Measurements from ENCODE around the gene VPS37D.
"Not testable (repeated sequence)": the region's sequence is repeated elsewhere in the genome, so short reads cannot be mapped to it uniquely, and the experiment has no call there.

Gene VPS37D

GRCh38 chr7:73646785-73647724, 20.6 kb upstream of the VPS37D start:
- no peak for DNase-seq

- no peak for DNase-seq
These were observed 19.7 kb upstream of the VPS37D start for GRCh38 chr7:73647725-73648592.

GRCh38 chr7:73648593-73649332, 18.9 kb upstream of the VPS37D start:
- DNase-seq: no peak

GRCh38 chr7:73649576-73649975, 18.1 kb upstream of the VPS37D start:
- no peak for DNase-seq

- DNase-seq: no peak
These were observed 17.1 kb upstream of the VPS37D start for GRCh38 chr7:73650524-73650923.

- no peak for DNase-seq
These were observed 15.1 kb upstream of the VPS37D start for GRCh38 chr7:73652541-73652949.

- not testable (repeated sequence) for DNase-seq
These were observed 12.3 kb upstream of the VPS37D start for GRCh38 chr7:73655309-73655708.

GRCh38 chr7:73659983-73660382, 7.6 kb upstream of the VPS37D start:
- no peak for DNase-seq

- not testable (repeated sequence) for DNase-seq
These were observed 7.0 kb upstream of the VPS37D start for GRCh38 chr7:73660594-73660993.

GRCh38 chr7:73663033-73663432, 4.6 kb upstream of the VPS37D start:
- DNase-seq: no peak

- DNase-seq: no peak
These were observed 663 bp downstream of the VPS37D start for GRCh38 chr7:73668103-73668885.

- no peak for DNase-seq
These were observed 1.2 kb downstream of the VPS37D start for GRCh38 chr7:73668886-73669230.

GRCh38 chr7:73669288-73669701, 1.7 kb downstream of the VPS37D start:
- DNase-seq: no peak

GRCh38 chr7:73669858-73670385, 2.3 kb downstream of the VPS37D start:
- no peak for DNase-seq

- no peak for DNase-seq
These were observed 3.7 kb downstream of the VPS37D start for GRCh38 chr7:73671322-73671661.

- no peak for DNase-seq
These were observed 4.3 kb downstream of the VPS37D start for GRCh38 chr7:73671857-73672445.

- no peak for DNase-seq
These were observed 7.0 kb downstream of the VPS37D start for GRCh38 chr7:73674468-73675124.

GRCh38 chr7:73676062-73676461, 8.4 kb downstream of the VPS37D start:
- not testable (repeated sequence) for DNase-seq

- no peak for DNase-seq
These were observed 11.2 kb downstream of the VPS37D start for GRCh38 chr7:73678862-73679261.

- no peak for DNase-seq
These were observed 12.1 kb downstream of the VPS37D start for GRCh38 chr7:73679709-73680108.

GRCh38 chr7:73680501-73680900, 12.9 kb downstream of the VPS37D start:
- no peak for DNase-seq
